ENCODE measurements around the gene SLC22A2.
"Not testable (repeated sequence)": the region's sequence is repeated elsewhere in the genome, so short reads cannot be mapped to it uniquely, and the experiment has no call there.

DNA sequence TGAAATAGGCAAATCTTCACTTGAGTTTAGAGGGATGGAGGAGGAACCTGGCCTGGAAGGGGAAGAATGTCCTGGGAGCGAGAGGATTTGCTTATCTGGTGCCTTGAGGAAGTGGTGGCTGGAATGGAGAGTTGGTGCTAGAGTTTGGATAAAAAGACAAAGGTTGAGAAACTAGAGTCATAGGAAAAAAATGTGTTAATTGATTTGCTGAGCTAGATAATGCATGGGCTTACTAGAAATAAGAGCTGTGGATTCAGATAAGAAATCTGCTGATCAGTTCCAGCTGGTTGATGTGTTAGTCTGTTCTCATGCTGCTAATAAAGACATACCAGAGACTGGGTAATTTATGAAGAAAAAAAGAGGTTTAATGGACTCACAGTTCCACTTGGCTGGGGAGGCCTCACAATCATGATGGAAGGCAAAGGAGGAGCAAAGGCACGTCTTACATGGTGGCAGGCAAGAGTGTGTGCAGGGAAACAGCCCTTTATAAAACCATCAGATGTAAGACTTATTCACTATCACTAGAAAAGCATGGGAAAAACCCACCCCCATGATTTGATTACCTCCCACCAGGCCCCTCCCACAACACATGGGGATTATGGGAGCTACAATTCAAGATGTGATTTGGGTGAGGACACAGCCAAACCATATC is 43.9 kb upstream of the SLC22A2 start:
- not testable (repeated sequence) for TF ChIP-seq ZNF184 (tag by site-specific recombination; IDR thresholded peaks at IDR 0.05); ZNF501 (tag by site-specific recombination; IDR thresholded peaks at IDR 0.05); ZBTB17 (tag by site-specific recombination; IDR thresholded peaks at IDR 0.05); ZNF266 (tag by site-specific recombination; IDR thresholded peaks at IDR 0.05; ENCODE audit: low read depth); ZNF146 (tag by site-specific recombination; IDR thresholded peaks at IDR 0.05); ZNF660 (tag by site-specific recombination; IDR thresholded peaks at IDR 0.05); ZSCAN30 (tag by site-specific recombination; IDR thresholded peaks at IDR 0.05); ZFP69B (tag by site-specific recombination; IDR thresholded peaks at IDR 0.05); ZNF670 (tag by site-specific recombination; IDR thresholded peaks at IDR 0.05; ENCODE audit: low read depth); KLF8 (tag by site-specific recombination; IDR thresholded peaks at IDR 0.05)
- TF ChIP-seq, protein P1, sequence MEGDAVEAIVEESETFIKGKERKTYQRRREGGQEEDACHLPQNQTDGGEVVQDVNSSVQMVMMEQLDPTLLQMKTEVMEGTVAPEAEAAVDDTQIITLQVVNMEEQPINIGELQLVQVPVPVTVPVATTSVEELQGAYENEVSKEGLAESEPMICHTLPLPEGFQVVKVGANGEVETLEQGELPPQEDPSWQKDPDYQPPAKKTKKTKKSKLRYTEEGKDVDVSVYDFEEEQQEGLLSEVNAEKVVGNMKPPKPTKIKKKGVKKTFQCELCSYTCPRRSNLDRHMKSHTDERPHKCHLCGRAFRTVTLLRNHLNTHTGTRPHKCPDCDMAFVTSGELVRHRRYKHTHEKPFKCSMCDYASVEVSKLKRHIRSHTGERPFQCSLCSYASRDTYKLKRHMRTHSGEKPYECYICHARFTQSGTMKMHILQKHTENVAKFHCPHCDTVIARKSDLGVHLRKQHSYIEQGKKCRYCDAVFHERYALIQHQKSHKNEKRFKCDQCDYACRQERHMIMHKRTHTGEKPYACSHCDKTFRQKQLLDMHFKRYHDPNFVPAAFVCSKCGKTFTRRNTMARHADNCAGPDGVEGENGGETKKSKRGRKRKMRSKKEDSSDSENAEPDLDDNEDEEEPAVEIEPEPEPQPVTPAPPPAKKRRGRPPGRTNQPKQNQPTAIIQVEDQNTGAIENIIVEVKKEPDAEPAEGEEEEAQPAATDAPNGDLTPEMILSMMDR (tag by site-specific recombination; IDR thresholded peaks at IDR 0.05) = not testable (repeated sequence)
- TF ChIP-seq, protein P2, sequence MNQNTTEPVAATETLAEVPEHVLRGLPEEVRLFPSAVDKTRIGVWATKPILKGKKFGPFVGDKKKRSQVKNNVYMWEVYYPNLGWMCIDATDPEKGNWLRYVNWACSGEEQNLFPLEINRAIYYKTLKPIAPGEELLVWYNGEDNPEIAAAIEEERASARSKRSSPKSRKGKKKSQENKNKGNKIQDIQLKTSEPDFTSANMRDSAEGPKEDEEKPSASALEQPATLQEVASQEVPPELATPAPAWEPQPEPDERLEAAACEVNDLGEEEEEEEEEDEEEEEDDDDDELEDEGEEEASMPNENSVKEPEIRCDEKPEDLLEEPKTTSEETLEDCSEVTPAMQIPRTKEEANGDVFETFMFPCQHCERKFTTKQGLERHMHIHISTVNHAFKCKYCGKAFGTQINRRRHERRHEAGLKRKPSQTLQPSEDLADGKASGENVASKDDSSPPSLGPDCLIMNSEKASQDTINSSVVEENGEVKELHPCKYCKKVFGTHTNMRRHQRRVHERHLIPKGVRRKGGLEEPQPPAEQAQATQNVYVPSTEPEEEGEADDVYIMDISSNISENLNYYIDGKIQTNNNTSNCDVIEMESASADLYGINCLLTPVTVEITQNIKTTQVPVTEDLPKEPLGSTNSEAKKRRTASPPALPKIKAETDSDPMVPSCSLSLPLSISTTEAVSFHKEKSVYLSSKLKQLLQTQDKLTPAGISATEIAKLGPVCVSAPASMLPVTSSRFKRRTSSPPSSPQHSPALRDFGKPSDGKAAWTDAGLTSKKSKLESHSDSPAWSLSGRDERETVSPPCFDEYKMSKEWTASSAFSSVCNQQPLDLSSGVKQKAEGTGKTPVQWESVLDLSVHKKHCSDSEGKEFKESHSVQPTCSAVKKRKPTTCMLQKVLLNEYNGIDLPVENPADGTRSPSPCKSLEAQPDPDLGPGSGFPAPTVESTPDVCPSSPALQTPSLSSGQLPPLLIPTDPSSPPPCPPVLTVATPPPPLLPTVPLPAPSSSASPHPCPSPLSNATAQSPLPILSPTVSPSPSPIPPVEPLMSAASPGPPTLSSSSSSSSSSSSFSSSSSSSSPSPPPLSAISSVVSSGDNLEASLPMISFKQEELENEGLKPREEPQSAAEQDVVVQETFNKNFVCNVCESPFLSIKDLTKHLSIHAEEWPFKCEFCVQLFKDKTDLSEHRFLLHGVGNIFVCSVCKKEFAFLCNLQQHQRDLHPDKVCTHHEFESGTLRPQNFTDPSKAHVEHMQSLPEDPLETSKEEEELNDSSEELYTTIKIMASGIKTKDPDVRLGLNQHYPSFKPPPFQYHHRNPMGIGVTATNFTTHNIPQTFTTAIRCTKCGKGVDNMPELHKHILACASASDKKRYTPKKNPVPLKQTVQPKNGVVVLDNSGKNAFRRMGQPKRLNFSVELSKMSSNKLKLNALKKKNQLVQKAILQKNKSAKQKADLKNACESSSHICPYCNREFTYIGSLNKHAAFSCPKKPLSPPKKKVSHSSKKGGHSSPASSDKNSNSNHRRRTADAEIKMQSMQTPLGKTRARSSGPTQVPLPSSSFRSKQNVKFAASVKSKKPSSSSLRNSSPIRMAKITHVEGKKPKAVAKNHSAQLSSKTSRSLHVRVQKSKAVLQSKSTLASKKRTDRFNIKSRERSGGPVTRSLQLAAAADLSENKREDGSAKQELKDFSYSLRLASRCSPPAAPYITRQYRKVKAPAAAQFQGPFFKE (tag by site-specific recombination; IDR thresholded peaks at IDR 0.05; ENCODE audit: borderline replicate concordance) = not testable (repeated sequence)
- TF ChIP-seq, protein P3, sequence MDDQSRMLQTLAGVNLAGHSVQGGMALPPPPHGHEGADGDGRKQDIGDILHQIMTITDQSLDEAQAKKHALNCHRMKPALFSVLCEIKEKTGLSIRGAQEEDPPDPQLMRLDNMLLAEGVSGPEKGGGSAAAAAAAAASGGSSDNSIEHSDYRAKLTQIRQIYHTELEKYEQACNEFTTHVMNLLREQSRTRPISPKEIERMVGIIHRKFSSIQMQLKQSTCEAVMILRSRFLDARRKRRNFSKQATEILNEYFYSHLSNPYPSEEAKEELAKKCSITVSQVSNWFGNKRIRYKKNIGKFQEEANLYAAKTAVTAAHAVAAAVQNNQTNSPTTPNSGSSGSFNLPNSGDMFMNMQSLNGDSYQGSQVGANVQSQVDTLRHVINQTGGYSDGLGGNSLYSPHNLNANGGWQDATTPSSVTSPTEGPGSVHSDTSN (CRISPR knock-in tag; IDR thresholded peaks at IDR 0.05) = not testable (repeated sequence)
- TF ChIP-seq, protein P4, sequence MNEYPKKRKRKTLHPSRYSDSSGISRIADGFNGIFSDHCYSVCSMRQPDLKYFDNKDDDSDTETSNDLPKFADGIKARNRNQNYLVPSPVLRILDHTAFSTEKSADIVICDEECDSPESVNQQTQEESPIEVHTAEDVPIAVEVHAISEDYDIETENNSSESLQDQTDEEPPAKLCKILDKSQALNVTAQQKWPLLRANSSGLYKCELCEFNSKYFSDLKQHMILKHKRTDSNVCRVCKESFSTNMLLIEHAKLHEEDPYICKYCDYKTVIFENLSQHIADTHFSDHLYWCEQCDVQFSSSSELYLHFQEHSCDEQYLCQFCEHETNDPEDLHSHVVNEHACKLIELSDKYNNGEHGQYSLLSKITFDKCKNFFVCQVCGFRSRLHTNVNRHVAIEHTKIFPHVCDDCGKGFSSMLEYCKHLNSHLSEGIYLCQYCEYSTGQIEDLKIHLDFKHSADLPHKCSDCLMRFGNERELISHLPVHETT (tag by site-specific recombination; IDR thresholded peaks at IDR 0.05) = not testable (repeated sequence)
